HepG2 (cell line): Measurements from ENCODE around the gene TBC1D20. TPM values are rescaled to one million over a fixed set of nuclear protein-coding genes. Genes with fewer than 3 reads are reported as not detected.

Experiments used
- CBFB ChIP-seq: sonication (generic); formaldehyde crosslinking; IDR thresholded peaks from 2 replicates; pipeline ENCODE4 v1.4.0; 2020; ENCODE audit warnings: missing genetic modification reagents
- CENPX ChIP-seq: sonication (generic); formaldehyde crosslinking; IDR thresholded peaks from 2 replicates; pipeline ENCODE4 v1.9.0; 2021; ENCODE audit warnings: mild to moderate bottlenecking, missing genetic modification reagents, moderate library complexity
- HDAC2 ChIP-seq: sonication (generic); formaldehyde crosslinking; IDR thresholded peaks from 2 replicates; pipeline ENCODE4 v1.4.0; 2020; ENCODE audit warnings: missing genetic modification reagents
- JARID2 ChIP-seq: sonication (generic); formaldehyde crosslinking; IDR thresholded peaks from 2 replicates; pipeline ENCODE4 v1.8.1; 2023; ENCODE audit warnings: missing genetic modification reagents, inconsistent platforms; ENCODE audit not compliant: insufficient replicate concordance
- KDM5A ChIP-seq: fragments of 200-600 bp; sonication (generic); IDR thresholded peaks from 2 replicates; pipeline ENCODE4 v1.7.0; 2018; ENCODE audit warnings: antibody characterized with exemption, mild to moderate bottlenecking, low read length, borderline replicate concordance
- MYC ChIP-seq: sonication (generic); formaldehyde crosslinking; IDR thresholded peaks from 2 replicates; pipeline ENCODE4 v1.9.0; 2021; ENCODE audit warnings: missing genetic modification reagents, borderline replicate concordance
- NCOA2 ChIP-seq: sonication (generic); formaldehyde crosslinking; IDR thresholded peaks from 2 replicates; pipeline ENCODE4 v1.8.0; 2022; ENCODE audit warnings: inconsistent platforms
- RBAK ChIP-seq: sonication (generic); formaldehyde crosslinking; IDR thresholded peaks from 2 replicates; pipeline ENCODE4 v1.5.1; 2020; ENCODE audit warnings: mild to moderate bottlenecking, missing genetic modification reagents
- RXRB ChIP-seq: IDR thresholded peaks from 2 replicates; pipeline ENCODE4 v1.6.1; 2016; ENCODE audit warnings: borderline replicate concordance, missing genetic modification reagents, missing compliant biosample characterization
- SMARCC2 ChIP-seq: fragments of 450-650 bp; IDR thresholded peaks from 2 replicates; pipeline ENCODE4 v1.6.1; 2017; ENCODE audit warnings: antibody characterized with exemption, mild to moderate bottlenecking
- U2AF2 ChIP-seq: fragments of 200-400 bp; formaldehyde crosslinking; IDR thresholded peaks from 2 replicates; pipeline ENCODE4 v1.6.1; 2017; ENCODE audit warnings: low read depth, mild to moderate bottlenecking, low read length
- ZFP82 ChIP-seq: sonication (generic); formaldehyde crosslinking; IDR thresholded peaks from 2 replicates; pipeline ENCODE4 v1.5.1; 2020; ENCODE audit warnings: mild to moderate bottlenecking, missing genetic modification reagents, borderline replicate concordance
- ZNF121 ChIP-seq: sonication (generic); formaldehyde crosslinking; IDR thresholded peaks from 2 replicates; pipeline ENCODE4 v1.5.0; 2020; ENCODE audit warnings: mild to moderate bottlenecking, missing genetic modification reagents
- ZNF232 ChIP-seq: sonication (generic); formaldehyde crosslinking; IDR thresholded peaks from 2 replicates; pipeline ENCODE4 v1.4.0; 2020; ENCODE audit warnings: missing genetic modification reagents, borderline replicate concordance
- ZNF329 ChIP-seq: sonication (generic); formaldehyde crosslinking; IDR thresholded peaks from 2 replicates; pipeline ENCODE4 v1.9.0; 2021; ENCODE audit warnings: low read depth, mild to moderate bottlenecking, missing genetic modification reagents
- ZNF430 ChIP-seq: sonication (generic); formaldehyde crosslinking; IDR thresholded peaks from 2 replicates; pipeline ENCODE4 v1.9.0; 2021; ENCODE audit warnings: mild to moderate bottlenecking, missing genetic modification reagents
- ZNF629 ChIP-seq: sonication (generic); formaldehyde crosslinking; conservative IDR thresholded peaks from 2 replicates; pipeline ENCODE4 v1.5.0; 2020; ENCODE audit warnings: missing genetic modification reagents
- polyA plus RNA-seq, 8 experiments: library from polyadenylated mRNA; depleted of rRNA in 3 of 8; stranded (reverse) in 7 of 8; unstranded in 1 of 8; fragments of >200 nt; fragmentation: Illumina TruSeq in 4 of 8; extraction: Trizol in 4 of 8; gene quantifications; 2 replicates each; pipeline versions ENCODE4 v1.2.1 to v1.2.3, GENCODE V29; 2011 to 2016; ENCODE audit warnings: low read depth in 4 of 8, missing spikeins in 1 of 8, mixed read lengths in 1 of 8; ENCODE audit not compliant: insufficient read depth in 1 of 8
- total RNA-seq, 5 experiments: library from RNA; depleted of rRNA; stranded (reverse); fragments of >200 nt; fragmentation: Illumina TruSeq; extraction: Trizol; gene quantifications; 2 replicates each; pipeline ENCODE4 v1.2.3, GENCODE V29; 2016; ENCODE audit warnings: low read depth in 1 of 5
- TF ChIP-seq, protein P1 (sequence below): sonication (generic); formaldehyde crosslinking; IDR thresholded peaks from 2 replicates; pipeline ENCODE4 v1.5.0; 2020; ENCODE audit warnings: mild to moderate bottlenecking, missing genetic modification reagents, borderline replicate concordance
- TF ChIP-seq, protein P2 (sequence below): IDR thresholded peaks from 2 replicates; pipeline ENCODE4 v1.6.1; 2016

TBC1D20 gene
- total and polyA plus RNA-seq, 2 of the 13 experiments (the other 11 are each of a cell fraction or from before 2014, with no cell fraction given): 36.6 to 47.1 TPM

- TF ChIP-seq, protein P1, sequence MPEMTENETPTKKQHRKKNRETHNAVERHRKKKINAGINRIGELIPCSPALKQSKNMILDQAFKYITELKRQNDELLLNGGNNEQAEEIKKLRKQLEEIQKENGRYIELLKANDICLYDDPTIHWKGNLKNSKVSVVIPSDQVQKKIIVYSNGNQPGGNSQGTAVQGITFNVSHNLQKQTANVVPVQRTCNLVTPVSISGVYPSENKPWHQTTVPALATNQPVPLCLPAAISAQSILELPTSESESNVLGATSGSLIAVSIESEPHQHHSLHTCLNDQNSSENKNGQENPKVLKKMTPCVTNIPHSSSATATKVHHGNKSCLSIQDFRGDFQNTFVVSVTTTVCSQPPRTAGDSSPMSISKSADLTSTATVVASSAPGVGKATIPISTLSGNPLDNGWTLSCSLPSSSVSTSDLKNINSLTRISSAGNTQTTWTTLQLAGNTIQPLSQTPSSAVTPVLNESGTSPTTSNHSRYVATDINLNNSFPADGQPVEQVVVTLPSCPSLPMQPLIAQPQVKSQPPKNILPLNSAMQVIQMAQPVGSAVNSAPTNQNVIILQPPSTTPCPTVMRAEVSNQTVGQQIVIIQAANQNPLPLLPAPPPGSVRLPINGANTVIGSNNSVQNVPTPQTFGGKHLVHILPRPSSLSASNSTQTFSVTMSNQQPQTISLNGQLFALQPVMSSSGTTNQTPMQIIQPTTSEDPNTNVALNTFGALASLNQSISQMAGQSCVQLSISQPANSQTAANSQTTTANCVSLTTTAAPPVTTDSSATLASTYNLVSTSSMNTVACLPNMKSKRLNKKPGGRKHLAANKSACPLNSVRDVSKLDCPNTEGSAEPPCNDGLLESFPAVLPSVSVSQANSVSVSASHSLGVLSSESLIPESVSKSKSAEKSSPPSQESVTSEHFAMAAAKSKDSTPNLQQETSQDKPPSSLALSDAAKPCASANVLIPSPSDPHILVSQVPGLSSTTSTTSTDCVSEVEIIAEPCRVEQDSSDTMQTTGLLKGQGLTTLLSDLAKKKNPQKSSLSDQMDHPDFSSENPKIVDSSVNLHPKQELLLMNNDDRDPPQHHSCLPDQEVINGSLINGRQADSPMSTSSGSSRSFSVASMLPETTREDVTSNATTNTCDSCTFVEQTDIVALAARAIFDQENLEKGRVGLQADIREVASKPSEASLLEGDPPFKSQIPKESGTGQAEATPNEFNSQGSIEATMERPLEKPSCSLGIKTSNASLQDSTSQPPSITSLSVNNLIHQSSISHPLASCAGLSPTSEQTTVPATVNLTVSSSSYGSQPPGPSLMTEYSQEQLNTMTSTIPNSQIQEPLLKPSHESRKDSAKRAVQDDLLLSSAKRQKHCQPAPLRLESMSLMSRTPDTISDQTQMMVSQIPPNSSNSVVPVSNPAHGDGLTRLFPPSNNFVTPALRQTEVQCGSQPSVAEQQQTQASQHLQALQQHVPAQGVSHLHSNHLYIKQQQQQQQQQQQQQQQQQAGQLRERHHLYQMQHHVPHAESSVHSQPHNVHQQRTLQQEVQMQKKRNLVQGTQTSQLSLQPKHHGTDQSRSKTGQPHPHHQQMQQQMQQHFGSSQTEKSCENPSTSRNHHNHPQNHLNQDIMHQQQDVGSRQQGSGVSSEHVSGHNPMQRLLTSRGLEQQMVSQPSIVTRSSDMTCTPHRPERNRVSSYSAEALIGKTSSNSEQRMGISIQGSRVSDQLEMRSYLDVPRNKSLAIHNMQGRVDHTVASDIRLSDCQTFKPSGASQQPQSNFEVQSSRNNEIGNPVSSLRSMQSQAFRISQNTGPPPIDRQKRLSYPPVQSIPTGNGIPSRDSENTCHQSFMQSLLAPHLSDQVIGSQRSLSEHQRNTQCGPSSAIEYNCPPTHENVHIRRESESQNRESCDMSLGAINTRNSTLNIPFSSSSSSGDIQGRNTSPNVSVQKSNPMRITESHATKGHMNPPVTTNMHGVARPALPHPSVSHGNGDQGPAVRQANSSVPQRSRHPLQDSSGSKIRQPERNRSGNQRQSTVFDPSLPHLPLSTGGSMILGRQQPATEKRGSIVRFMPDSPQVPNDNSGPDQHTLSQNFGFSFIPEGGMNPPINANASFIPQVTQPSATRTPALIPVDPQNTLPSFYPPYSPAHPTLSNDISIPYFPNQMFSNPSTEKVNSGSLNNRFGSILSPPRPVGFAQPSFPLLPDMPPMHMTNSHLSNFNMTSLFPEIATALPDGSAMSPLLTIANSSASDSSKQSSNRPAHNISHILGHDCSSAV: no peak
- TF ChIP-seq RXRB (CRISPR knock-in tag): 0 out of 2 replicates have a peak, but pooled peaks have one; percentile 22
- TF ChIP-seq CENPX (CRISPR knock-in tag): no peak
- TF ChIP-seq ZNF121: peak; percentile 39; the same call in 1 of the 2 replicates
- no peak; the same call in 1 of the 2 replicates for TF ChIP-seq KDM5A
- no peak; the same call in 1 of the 2 replicates for TF ChIP-seq MYC (CRISPR knock-in tag)
- no peak for TF ChIP-seq ZFP82
- peak; percentile 32; the same call in 1 of the 2 replicates for TF ChIP-seq ZNF430 (CRISPR knock-in tag)
- no peak for TF ChIP-seq NCOA2 (CRISPR knock-in tag)
- TF ChIP-seq, protein P2, sequence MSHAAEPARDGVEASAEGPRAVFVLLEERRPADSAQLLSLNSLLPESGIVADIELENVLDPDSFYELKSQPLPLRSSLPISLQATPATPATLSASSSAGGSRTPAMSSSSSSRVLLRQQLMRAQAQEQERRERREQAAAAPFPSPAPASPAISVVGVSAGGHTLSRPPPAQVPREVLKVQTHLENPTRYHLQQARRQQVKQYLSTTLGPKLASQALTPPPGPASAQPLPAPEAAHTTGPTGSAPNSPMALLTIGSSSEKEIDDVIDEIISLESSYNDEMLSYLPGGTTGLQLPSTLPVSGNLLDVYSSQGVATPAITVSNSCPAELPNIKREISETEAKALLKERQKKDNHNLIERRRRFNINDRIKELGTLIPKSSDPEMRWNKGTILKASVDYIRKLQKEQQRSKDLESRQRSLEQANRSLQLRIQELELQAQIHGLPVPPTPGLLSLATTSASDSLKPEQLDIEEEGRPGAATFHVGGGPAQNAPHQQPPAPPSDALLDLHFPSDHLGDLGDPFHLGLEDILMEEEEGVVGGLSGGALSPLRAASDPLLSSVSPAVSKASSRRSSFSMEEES: no peak
- 0 out of 2 replicates have a peak, but pooled peaks have one; percentile 10 for TF ChIP-seq HDAC2 (CRISPR knock-in tag)
- TF ChIP-seq ZNF629 (CRISPR knock-in tag): 0 out of 2 replicates have a peak, but pooled peaks have one; percentile 11
- TF ChIP-seq SMARCC2: no peak
- TF ChIP-seq ZNF329 (CRISPR knock-in tag): peak; percentile 46; the same call in 1 of the 2 replicates
- TF ChIP-seq ZNF232 (CRISPR knock-in tag): peak; percentile 56; the same call in 1 of the 2 replicates
- TF ChIP-seq CBFB (CRISPR knock-in tag): no peak
- TF ChIP-seq JARID2 (CRISPR knock-in tag): no peak
- TF ChIP-seq RBAK (CRISPR knock-in tag): no peak
- TF ChIP-seq U2AF2: no peak
Observed at GRCh38 chr20:461254-462198, 807 bp downstream of the TBC1D20 start (continued).
